HepG2 (cell line): ENCODE results near the gene ENO3. TPM values are rescaled to one million over a fixed set of nuclear protein-coding genes. Genes with fewer than 3 reads are reported as not detected.

Experiments used
- ATF1 ChIP-seq: IDR thresholded peaks from 2 replicates; pipeline ENCODE4 v1.6.1; 2016; ENCODE audit warnings: mild to moderate bottlenecking, control low read depth
- GLI4 ChIP-seq: sonication (generic); formaldehyde crosslinking; IDR thresholded peaks from 2 replicates; pipeline ENCODE4 v1.5.1; 2020; ENCODE audit warnings: missing genetic modification reagents, mild to moderate bottlenecking, moderate library complexity, borderline replicate concordance
- HBP1 ChIP-seq: IDR thresholded peaks from 2 replicates; pipeline ENCODE4 v1.6.1; 2016; ENCODE audit warnings: low read depth, control low read depth
- HMG20A ChIP-seq: IDR thresholded peaks from 2 replicates; pipeline ENCODE4 v1.6.1; 2016; ENCODE audit warnings: borderline replicate concordance
- HMGXB3 ChIP-seq: sonication (generic); formaldehyde crosslinking; IDR thresholded peaks from 2 replicates; pipeline ENCODE4 v1.4.0; 2020; ENCODE audit warnings: missing genetic modification reagents, borderline replicate concordance
- MTF1 ChIP-seq: sonication (generic); formaldehyde crosslinking; IDR thresholded peaks from 2 replicates; pipeline ENCODE4 v1.5.0; 2020; ENCODE audit warnings: missing genetic modification reagents
- PAX8 ChIP-seq: sonication (generic); formaldehyde crosslinking; IDR thresholded peaks from 2 replicates; pipeline ENCODE4 v1.8.0; 2022; ENCODE audit warnings: mild to moderate bottlenecking, missing genetic modification reagents, borderline replicate concordance
- PHF5A ChIP-seq: IDR thresholded peaks from one replicate; pipeline ENCODE4 v1.6.1; 2018; ENCODE audit warnings: low read depth, missing genetic modification reagents; ENCODE audit not compliant: unreplicated experiment
- POGZ ChIP-seq: sonication (generic); formaldehyde crosslinking; IDR thresholded peaks from 2 replicates; pipeline ENCODE4 v1.4.0; 2020; ENCODE audit warnings: mild to moderate bottlenecking, missing genetic modification reagents
- RARG ChIP-seq: sonication (generic); formaldehyde crosslinking; IDR thresholded peaks from 2 replicates; pipeline ENCODE4 v1.4.0; 2020; ENCODE audit warnings: low read depth, mild to moderate bottlenecking, missing genetic modification reagents
- RFXANK ChIP-seq: IDR thresholded peaks from 2 replicates; pipeline ENCODE4 v1.6.1; 2016
- TSC22D2 ChIP-seq: sonication (generic); formaldehyde crosslinking; IDR thresholded peaks from 2 replicates; pipeline ENCODE4 v1.5.1; 2020; ENCODE audit warnings: missing genetic modification reagents, mild to moderate bottlenecking, borderline replicate concordance
- ZNF460 ChIP-seq: sonication (generic); formaldehyde crosslinking; IDR thresholded peaks from 2 replicates; pipeline ENCODE4 v1.5.1; 2020; ENCODE audit warnings: missing genetic modification reagents, mild to moderate bottlenecking, borderline replicate concordance
- ZNF605 ChIP-seq: sonication (generic); formaldehyde crosslinking; IDR thresholded peaks from 2 replicates; pipeline ENCODE4 v1.8.0; 2022; ENCODE audit warnings: mild to moderate bottlenecking, missing genetic modification reagents
- ZNF850 ChIP-seq: sonication (generic); formaldehyde crosslinking; conservative IDR thresholded peaks from 2 replicates; pipeline ENCODE4 v1.9.0; 2021; ENCODE audit warnings: mild to moderate bottlenecking, missing genetic modification reagents
- ZSCAN31 ChIP-seq: sonication (generic); formaldehyde crosslinking; IDR thresholded peaks from 2 replicates; pipeline ENCODE4 v1.5.0; 2020; ENCODE audit warnings: low read depth, mild to moderate bottlenecking, missing genetic modification reagents
- polyA plus RNA-seq, 8 experiments: library from polyadenylated mRNA; depleted of rRNA in 3 of 8; stranded (reverse) in 7 of 8; unstranded in 1 of 8; fragments of >200 nt; fragmentation: Illumina TruSeq in 4 of 8; extraction: Trizol in 4 of 8; gene quantifications; 2 replicates each; pipeline versions ENCODE4 v1.2.1 to v1.2.3, GENCODE V29; 2011 to 2016; ENCODE audit warnings: low read depth in 4 of 8, missing spikeins in 1 of 8, mixed read lengths in 1 of 8; ENCODE audit not compliant: insufficient read depth in 1 of 8
- total RNA-seq, 5 experiments: library from RNA; depleted of rRNA; stranded (reverse); fragments of >200 nt; fragmentation: Illumina TruSeq; extraction: Trizol; gene quantifications; 2 replicates each; pipeline ENCODE4 v1.2.3, GENCODE V29; 2016; ENCODE audit warnings: low read depth in 1 of 5
- TF ChIP-seq, protein P1 (sequence below): sonication (generic); formaldehyde crosslinking; IDR thresholded peaks from 2 replicates; pipeline ENCODE4 v1.4.0; 2020; ENCODE audit warnings: missing genetic modification reagents, borderline replicate concordance

Gene ENO3
- total and polyA plus RNA-seq, 2 of the 13 experiments (the other 11 are each of a cell fraction or from before 2014, with no cell fraction given): 59.8 to 69.8 TPM

DNA sequence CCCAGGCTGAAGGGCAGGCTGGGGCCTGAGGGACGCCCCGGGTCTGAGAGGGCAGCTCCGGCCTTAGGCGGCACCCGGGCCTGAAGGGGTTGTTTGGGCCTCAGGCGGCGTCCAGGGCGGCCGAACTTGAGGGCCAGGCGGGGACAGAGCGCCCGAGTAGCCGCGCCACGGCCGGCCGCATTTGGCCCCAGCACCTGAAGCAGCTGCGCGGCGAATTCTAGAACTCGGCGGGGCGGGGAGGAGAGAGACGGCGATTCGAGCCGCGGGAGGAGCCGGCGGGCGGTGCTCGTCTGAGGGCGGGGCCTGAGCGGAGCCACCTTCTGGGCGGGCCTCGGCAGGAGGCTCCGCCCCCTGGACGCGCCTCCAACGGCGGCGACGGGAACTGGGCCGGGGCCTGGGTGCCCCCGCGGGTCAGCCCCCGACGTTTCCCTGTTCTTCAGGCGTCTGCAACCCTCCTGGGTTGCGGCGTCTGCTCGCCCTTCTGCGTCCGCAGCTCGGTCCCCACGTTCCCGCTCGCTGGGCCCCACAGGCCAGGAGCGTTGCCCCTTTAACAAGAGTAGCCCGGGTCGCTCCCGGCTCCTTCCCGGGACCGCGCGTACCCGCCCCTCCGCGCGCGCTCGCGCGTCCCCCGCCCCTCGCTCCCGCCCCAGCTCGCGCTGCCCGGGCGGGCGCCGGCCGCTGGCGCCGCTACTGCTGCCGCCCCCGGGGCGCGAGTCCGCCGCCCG is 46.5 kb downstream of the ENO3 start, which contains the start of the genes INCA1 and KIF1C (continued):
- TF ChIP-seq HBP1 (CRISPR knock-in tag) (no peak), MTF1 (CRISPR knock-in tag) (0 out of 2 replicates have a peak, but pooled peaks have one; percentile 57), ATF1 (CRISPR knock-in tag) (no peak), HMGXB3 (CRISPR knock-in tag) (no peak), RFXANK (CRISPR knock-in tag) (no peak), PHF5A (CRISPR knock-in tag) (peak; percentile 53), TSC22D2 (no peak), ZNF605 (CRISPR knock-in tag) (peak; percentile 79; the same call in 1 of the 2 replicates), ZNF850 (0 out of 2 replicates have a peak, but pooled peaks have one; percentile 66), ZSCAN31 (peak; percentile 57), HMG20A (no peak), ZNF460 (CRISPR knock-in tag) (no peak), GLI4 (CRISPR knock-in tag) (peak; percentile 56; the same call in 1 of the 2 replicates), PAX8 (CRISPR knock-in tag) (no peak), POGZ (CRISPR knock-in tag) (no peak), RARG (no peak)
- TF ChIP-seq, protein P1, sequence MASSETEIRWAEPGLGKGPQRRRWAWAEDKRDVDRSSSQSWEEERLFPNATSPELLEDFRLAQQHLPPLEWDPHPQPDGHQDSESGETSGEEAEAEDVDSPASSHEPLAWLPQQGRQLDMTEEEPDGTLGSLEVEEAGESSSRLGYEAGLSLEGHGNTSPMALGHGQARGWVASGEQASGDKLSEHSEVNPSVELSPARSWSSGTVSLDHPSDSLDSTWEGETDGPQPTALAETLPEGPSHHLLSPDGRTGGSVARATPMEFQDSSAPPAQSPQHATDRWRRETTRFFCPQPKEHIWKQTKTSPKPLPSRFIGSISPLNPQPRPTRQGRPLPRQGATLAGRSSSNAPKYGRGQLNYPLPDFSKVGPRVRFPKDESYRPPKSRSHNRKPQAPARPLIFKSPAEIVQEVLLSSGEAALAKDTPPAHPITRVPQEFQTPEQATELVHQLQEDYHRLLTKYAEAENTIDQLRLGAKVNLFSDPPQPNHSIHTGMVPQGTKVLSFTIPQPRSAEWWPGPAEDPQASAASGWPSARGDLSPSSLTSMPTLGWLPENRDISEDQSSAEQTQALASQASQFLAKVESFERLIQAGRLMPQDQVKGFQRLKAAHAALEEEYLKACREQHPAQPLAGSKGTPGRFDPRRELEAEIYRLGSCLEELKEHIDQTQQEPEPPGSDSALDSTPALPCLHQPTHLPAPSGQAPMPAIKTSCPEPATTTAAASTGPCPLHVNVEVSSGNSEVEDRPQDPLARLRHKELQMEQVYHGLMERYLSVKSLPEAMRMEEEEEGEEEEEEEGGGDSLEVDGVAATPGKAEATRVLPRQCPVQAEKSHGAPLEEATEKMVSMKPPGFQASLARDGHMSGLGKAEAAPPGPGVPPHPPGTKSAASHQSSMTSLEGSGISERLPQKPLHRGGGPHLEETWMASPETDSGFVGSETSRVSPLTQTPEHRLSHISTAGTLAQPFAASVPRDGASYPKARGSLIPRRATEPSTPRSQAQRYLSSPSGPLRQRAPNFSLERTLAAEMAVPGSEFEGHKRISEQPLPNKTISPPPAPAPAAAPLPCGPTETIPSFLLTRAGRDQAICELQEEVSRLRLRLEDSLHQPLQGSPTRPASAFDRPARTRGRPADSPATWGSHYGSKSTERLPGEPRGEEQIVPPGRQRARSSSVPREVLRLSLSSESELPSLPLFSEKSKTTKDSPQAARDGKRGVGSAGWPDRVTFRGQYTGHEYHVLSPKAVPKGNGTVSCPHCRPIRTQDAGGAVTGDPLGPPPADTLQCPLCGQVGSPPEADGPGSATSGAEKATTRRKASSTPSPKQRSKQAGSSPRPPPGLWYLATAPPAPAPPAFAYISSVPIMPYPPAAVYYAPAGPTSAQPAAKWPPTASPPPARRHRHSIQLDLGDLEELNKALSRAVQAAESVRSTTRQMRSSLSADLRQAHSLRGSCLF (CRISPR knock-in tag): no peak; the same call in 1 of the 2 replicates
